ENCODE results near the gene ETV3. TPM values are rescaled to one million over a fixed set of nuclear protein-coding genes. Genes with fewer than 3 reads are reported as not detected.
A peak's percentile ranks its signal among the peaks of the same experiment; 100 is the strongest.

ETV3 gene
- total and polyA plus RNA-seq, 2 of the 8 experiments (the other 6 are each of a cell fraction or from before 2014, with no cell fraction given): 6.0 to 23.8 TPM

DNA sequence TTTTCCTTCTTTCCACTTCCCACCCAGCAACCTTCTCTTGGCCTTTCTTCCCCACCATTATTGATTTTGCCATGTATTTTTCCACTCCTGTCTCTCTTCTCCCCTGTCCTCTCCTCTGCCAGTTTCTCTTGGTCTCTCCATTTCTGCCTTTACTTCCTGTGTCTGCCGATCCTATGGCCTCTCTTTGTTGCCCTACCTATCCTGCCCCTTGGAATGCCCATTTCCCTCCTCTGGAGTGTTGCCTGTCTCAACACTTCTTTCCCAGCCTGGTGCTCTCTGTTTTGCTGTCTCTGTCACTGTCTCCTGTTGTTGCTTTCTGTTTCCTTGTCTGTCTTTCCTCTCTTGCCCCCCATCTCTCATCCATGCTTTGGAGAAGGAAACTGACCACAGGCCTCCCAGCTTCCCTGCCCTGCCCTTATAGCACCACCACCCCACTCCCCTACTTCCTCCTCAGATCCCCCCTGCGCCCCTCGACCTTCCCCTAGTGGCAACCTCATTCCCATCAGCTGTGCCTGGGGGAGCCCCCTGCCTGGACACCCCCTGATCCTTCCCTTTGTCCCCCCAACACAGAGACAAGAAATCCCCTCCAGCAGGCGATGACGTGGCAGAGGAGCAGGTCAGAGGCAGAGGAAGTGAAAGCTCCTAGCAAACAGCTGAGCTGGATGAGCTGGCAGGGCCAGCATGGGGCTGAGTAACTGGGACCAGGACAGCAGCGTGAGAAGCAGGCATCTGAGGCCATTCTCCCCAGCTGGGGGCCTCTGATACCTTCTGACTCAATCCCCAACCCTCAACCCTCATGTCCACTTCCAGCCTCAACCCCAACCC lies 32.0 kb downstream of the ETV3 start:
- Histone ChIP-seq H2BK15ac (ENCODE audit: low read length) (0 out of 2 replicates have a peak overlapping the region, but pooled peaks have one; percentile 92), H3K23ac (ENCODE audit: insufficient read length) (no peak overlapping the region), H3K18ac (ENCODE audit: extremely low read depth, low read length) (peak overlapping the region; percentile 19), H3K27ac (ENCODE audit: low read depth, low read length) (no peak overlapping the region), H2BK20ac (ENCODE audit: low read length) (no peak overlapping the region), H4K91ac (replicated peaks; ENCODE audit: insufficient read length, low read length) (no peak overlapping the region), H4K8ac (ENCODE audit: extremely low read depth, insufficient read depth, low read length) (no peak overlapping the region), H3K36me3 (ENCODE audit: control insufficient read depth in 2 of 4, insufficient read depth in 4 of 4, low read length in 3 of 4) (no peaks in the 10 kb centered on the region), H4K20me1 (replicated peaks in 1 of 2; ENCODE audit: control insufficient read depth in 1 of 2, insufficient read depth in 2 of 2, low read length in 2 of 2) (no peaks in the 10 kb centered on the region), H3K56ac (replicated peaks; ENCODE audit: insufficient read length, low read depth, low read length) (no peak overlapping the region), H3K9me3 (ENCODE audit: insufficient read depth in 2 of 2, low read depth in 1 of 2, low read length in 1 of 2) (no peaks in the 10 kb centered on the region), H3K14ac (ENCODE audit: insufficient read length) (no peak overlapping the region), H2AFZ (ENCODE audit: low read length) (no peak overlapping the region), H3K4me3 (ENCODE audit: extremely low read depth in 1 of 4, insufficient read depth in 2 of 4, low read depth in 3 of 4, low read length in 4 of 4) (no peak overlapping the region), H4K5ac (ENCODE audit: insufficient read length, low read depth, low read length) (no peak overlapping the region), H3K79me2 (ENCODE audit: control insufficient read depth in 1 of 2, insufficient read depth in 2 of 2, low read length in 2 of 2) (no peaks in the 10 kb centered on the region), H3K9ac (replicated peaks in 1 of 4; ENCODE audit: extremely low read depth in 1 of 4, low read depth in 3 of 4, low read length in 3 of 4) (no peak overlapping the region), H2BK120ac (replicated peaks; ENCODE audit: low read depth, low read length) (no peak overlapping the region), H3K79me1 (ENCODE audit: low read depth, low read length) (no peaks in the 10 kb centered on the region), H2BK12ac (ENCODE audit: low read depth, low read length) (peak overlapping the region; percentile 50; the same call in 1 of the 2 replicates), H3K4me1 (replicated peaks in 1 of 4; ENCODE audit: control insufficient read depth in 3 of 4, insufficient read depth in 4 of 4, low read length in 3 of 4) (peaks cover 0 to 7% (median under 1%) of the 10 kb centered on the region in 4 experiments; a peak in 4 of 7 replicates), H2AK5ac (ENCODE audit: low read depth, low read length) (peak overlapping the region; percentile 82; the same call in 1 of the 2 replicates), H3K4me2 (ENCODE audit: insufficient read depth in 1 of 2, low read depth in 2 of 2, low read length in 2 of 2) (no peak overlapping the region), H3K4ac (replicated peaks; ENCODE audit: insufficient read length, low read depth, low read length) (peak overlapping the region; percentile 15), H3K27me3 (replicated peaks in 1 of 4; ENCODE audit: control insufficient read depth in 3 of 4, extremely low read depth in 1 of 4, insufficient read depth in 3 of 4, low read length in 3 of 4) (peaks cover 0 to 3% (median 1%) of the 10 kb centered on the region in 4 experiments; a peak in 3 of 7 replicates), H3K23me2 (ENCODE audit: low read depth, low read length) (no peaks in the 10 kb centered on the region), H2BK5ac (ENCODE audit: low read depth, low read length) (peak overlapping the region; percentile 44; the same call in 1 of the 2 replicates)
- DNase-seq (ENCODE audit: low read depth in 1 of 2, low spot score in 2 of 2) (no peak), FAIRE-seq (no peak)
- ChIA-PET CTCF (ENCODE audit: partially characterized antibody) (interaction anchor here (0.6 to 8.1 kb wide), 5 partner anchors 11 to 759 kb away, joined by 3 to 52 read pairs (median 7); no protein-coding TSS in a partner anchor), POLR2A (ENCODE audit: partially characterized antibody) (interaction anchor here (1.2 to 2.2 kb wide), 3 partner anchors 8 to 20 kb away, joined by 3 to 6 read pairs (median 5); no protein-coding TSS in a partner anchor)
- 94% methylated on average over 5 of the region's 6 CpGs; no CpG with 5 or more reads in 1 of the 2 experiments for WGBS, 2 experiments (ENCODE audit: extremely low coverage in 1 of 2, insufficient coverage in 1 of 2, insufficient read length in 1 of 2, insufficient replicate concordance in 2 of 2, low coverage in 1 of 2, low lambda C conversion rate in 2 of 2, missing lambda C conversion rate in 1 of 2)
- TF ChIP-seq RAD21 (IDR thresholded peaks at IDR 0.05 in 1 of 2, conservative IDR thresholded peaks at IDR 0.05 in 1 of 2; ENCODE audit: low read depth in 2 of 2, low read length in 2 of 2): no peak
- no peak for TF ChIP-seq TAF7 (optimal IDR thresholded peaks at IDR 0.05; ENCODE audit: borderline replicate concordance, low read depth, low read length)
- no peak for TF ChIP-seq RNF2 (IDR thresholded peaks at IDR 0.05; ENCODE audit: borderline replicate concordance, low read depth, low read length, missing control alignments, poor library complexity, severe bottlenecking)
- TF ChIP-seq GTF2F1 (IDR thresholded peaks at IDR 0.05; ENCODE audit: borderline replicate concordance, low read depth, low read length): no peak
- TF ChIP-seq SIX5 (IDR thresholded peaks at IDR 0.05; ENCODE audit: low read depth, low read length): no peak
- no peak for TF ChIP-seq POLR2A (IDR thresholded peaks at IDR 0.05; ENCODE audit: control extremely low read depth in 1 of 2, low read depth in 2 of 2, low read length in 2 of 2)
- TF ChIP-seq JUN (IDR thresholded peaks at IDR 0.05; ENCODE audit: low read depth, low read length): no peak
- TF ChIP-seq KDM1A (IDR thresholded peaks at IDR 0.05; ENCODE audit: borderline replicate concordance, low read length): no peak
- TF ChIP-seq ZNF274 (IDR thresholded peaks at IDR 0.05; ENCODE audit: borderline replicate concordance, extremely low read depth, low read length): no peak
- no peak for TF ChIP-seq CHD2 (IDR thresholded peaks at IDR 0.05; ENCODE audit: low read length)
- no peak for TF ChIP-seq PHF8 (conservative IDR thresholded peaks at IDR 0.05; ENCODE audit: low read depth, low read length)

All from H1 (cell line).